GM12878 (cell line): ENCODE data around the gene MICALL1. TPM values are rescaled to one million over a fixed set of nuclear protein-coding genes. Genes with fewer than 3 reads are reported as not detected.

Experiments used
- ATAC-seq: fragments of 200-7000 bp; cut with Tn5 transposase; 3 replicates; pipeline ENCODE4 v1.9.1; 2020; ENCODE audit warnings: mild to moderate bottlenecking, moderate library complexity
- BruUV-seq: library from RNA; stranded (reverse); fragments of 400-500 nt; replicated peaks from 2 replicates; lab custom pipeline; 2021; lab: Mats Ljungman, UMichigan
- CTCF ChIA-PET: fragments of 300-600 bp; sonication (Branson Sonifier 250); formaldehyde crosslinking; extraction: SDS; loops from one replicate; lab custom pipeline; 2021; ENCODE audit warnings: inconsistent platforms; lab: Yijun Ruan, JAX
- POLR2A ChIA-PET: fragments of 350-600 bp; formaldehyde crosslinking; extraction: SDS; loops from one replicate; lab custom pipeline; 2021; ENCODE audit warnings: inconsistent platforms; lab: Charles Lee
- RAD21 ChIA-PET: fragments of 300-600 bp; sonication (Branson Sonifier 250); formaldehyde crosslinking; loops from one replicate; lab custom pipeline; 2023; ENCODE audit warnings: antibody characterized with exemption; ENCODE audit not compliant: unreplicated experiment; lab: Charles Lee
- SMC1A ChIA-PET: fragments of 300-600 bp; sonication (Branson Sonifier 250); formaldehyde crosslinking; loops from one replicate; lab custom pipeline; 2023; ENCODE audit not compliant: unreplicated experiment, uncharacterized antibody; lab: Charles Lee
- DNase-seq: peaks from one replicate; pipeline ENCODE4 v3.0.0-alpha.2; 2011; ENCODE audit warnings: low read depth, low spot score
- FAIRE-seq: peaks from 3 replicates; lab custom pipeline; 2011; peaks lifted over from hg19 to GRCh38; lab: Jason Lieb, UNC
- H2AFZ ChIP-seq: 2 replicates; pipeline ENCODE4 v1.6.0; 2011; ENCODE audit warnings: low read depth, low read length, control low read depth; ENCODE audit not compliant: control insufficient read depth
- H3K27ac ChIP-seq: 2 replicates; pipeline ENCODE4 v1.5.1; 2011; ENCODE audit warnings: control low read depth; ENCODE audit not compliant: control insufficient read depth, insufficient read depth
- H3K27me3 ChIP-seq, 2 experiments: replicated peaks in 1 of 2; 2 replicates each; pipeline versions ENCODE4 v1.6.0 to v1.6.1; 2011; ENCODE audit warnings: low read length in 1 of 2; ENCODE audit not compliant: control insufficient read depth in 2 of 2, insufficient read depth in 2 of 2
- H3K36me3 ChIP-seq, 2 experiments: 2 replicates each; pipeline ENCODE4 v1.5.1; 2011; ENCODE audit warnings: low read length in 1 of 2; ENCODE audit not compliant: control insufficient read depth in 2 of 2, insufficient read depth in 2 of 2
- H3K4me1 ChIP-seq: 2 replicates; pipeline ENCODE4 v1.6.1; 2011; ENCODE audit warnings: mild to moderate bottlenecking, low read length, moderate library complexity, mixed read lengths; ENCODE audit not compliant: control insufficient read depth, insufficient read depth
- H3K4me2 ChIP-seq: 2 replicates; pipeline ENCODE4 v1.6.0; 2011; ENCODE audit warnings: control low read depth; ENCODE audit not compliant: control insufficient read depth, insufficient read depth
- H3K4me3 ChIP-seq: fragments of 200-600 bp; sonication (generic); 2 replicates; pipeline ENCODE4 v1.5.1; 2016
- H3K79me2 ChIP-seq: 2 replicates; pipeline ENCODE4 v1.6.0; 2011; ENCODE audit warnings: low read length; ENCODE audit not compliant: control insufficient read depth, insufficient read depth
- H3K9ac ChIP-seq: 2 replicates; pipeline ENCODE4 v1.8.0; 2011; ENCODE audit warnings: low read length, control low read depth, mixed read lengths; ENCODE audit not compliant: control insufficient read depth, insufficient read depth
- H3K9me3 ChIP-seq: replicated peaks from 3 replicates; pipeline ENCODE4 v1.5.1; 2011; ENCODE audit warnings: mild to moderate bottlenecking, low read length; ENCODE audit not compliant: control insufficient read depth, insufficient read depth
- H4K20me1 ChIP-seq: 2 replicates; pipeline ENCODE4 v1.6.0; 2011; ENCODE audit not compliant: control insufficient read depth, insufficient read depth
- ATF3 ChIP-seq: IDR thresholded peaks from 2 replicates; pipeline ENCODE4 v1.6.1; 2011; ENCODE audit warnings: low read depth, mild to moderate bottlenecking, low read length, moderate library complexity, borderline replicate concordance; ENCODE audit errors: extremely low read depth
- CEBPB ChIP-seq, 2 experiments: fragments of 150-350 bp in 1 of 2; IDR thresholded peaks; 2 replicates each; pipeline ENCODE4 v1.6.1; 2012 to 2014; ENCODE audit warnings: low read depth in 2 of 2, low read length in 2 of 2, borderline replicate concordance in 1 of 2, inconsistent platforms in 1 of 2
- CTCF ChIP-seq, 3 experiments: IDR thresholded peaks in 2 of 3; conservative IDR thresholded peaks in 1 of 3; 2 replicates each; pipeline ENCODE4 v1.5.1; 2011; ENCODE audit warnings: low read depth in 3 of 3, low read length in 3 of 3, mild to moderate bottlenecking in 3 of 3, control low read depth in 2 of 3, moderate library complexity in 2 of 3, inconsistent platforms in 1 of 3, mixed read lengths in 1 of 3; ENCODE audit not compliant: control insufficient read depth in 2 of 3, insufficient read depth in 1 of 3; ENCODE audit errors: extremely low read depth in 1 of 3
- ESRRA ChIP-seq: IDR thresholded peaks from 2 replicates; pipeline ENCODE4 v1.6.1; 2012; ENCODE audit warnings: mild to moderate bottlenecking, low read length, improper control_type of control experiment
- GATAD2B ChIP-seq: fragments of 450-650 bp; conservative IDR thresholded peaks from 2 replicates; pipeline ENCODE4 v1.6.1; 2017; ENCODE audit warnings: low read depth, mild to moderate bottlenecking, moderate library complexity
- HDAC2 ChIP-seq: fragments of 200-600 bp; sonication (generic); IDR thresholded peaks from 2 replicates; pipeline ENCODE4 v1.6.1; 2017
- JUNB ChIP-seq: IDR thresholded peaks from 2 replicates; pipeline ENCODE4 v1.6.1; 2016; ENCODE audit warnings: antibody characterized with exemption, mild to moderate bottlenecking
- MEF2B ChIP-seq: fragments of 450-650 bp; IDR thresholded peaks from 2 replicates; pipeline ENCODE4 v1.6.1; 2018; ENCODE audit warnings: mild to moderate bottlenecking, moderate library complexity; ENCODE audit not compliant: partially characterized antibody, poor library complexity, severe bottlenecking
- PML ChIP-seq: IDR thresholded peaks from 2 replicates; pipeline ENCODE4 v1.6.1; 2012; ENCODE audit warnings: low read length, inconsistent platforms
- POLR2AphosphoS5 ChIP-seq: IDR thresholded peaks from 2 replicates; pipeline ENCODE4 v1.6.1; 2011; ENCODE audit warnings: mild to moderate bottlenecking, low read length, inconsistent platforms
- SMAD5 ChIP-seq: IDR thresholded peaks from 2 replicates; pipeline ENCODE4 v1.6.1; 2016; ENCODE audit warnings: antibody characterized with exemption, low read depth
- TARDBP ChIP-seq: IDR thresholded peaks from 2 replicates; pipeline ENCODE4 v1.6.1; 2016; ENCODE audit warnings: borderline replicate concordance
- USF1 ChIP-seq: IDR thresholded peaks from 2 replicates; pipeline ENCODE4 v1.6.1; 2011; ENCODE audit warnings: borderline replicate concordance, low read depth, mild to moderate bottlenecking, moderate library complexity, mixed read lengths, low read length; ENCODE audit not compliant: insufficient read depth; ENCODE audit errors: extremely low read length
- ZBTB11 ChIP-seq: fragments of 450-650 bp; formaldehyde crosslinking; IDR thresholded peaks from 2 replicates; pipeline ENCODE4 v1.5.0; 2022; ENCODE audit warnings: mild to moderate bottlenecking, missing genetic modification characterization
- ZNF274 ChIP-seq: IDR thresholded peaks from one replicate; pipeline ENCODE4 v1.8.0; 2011; ENCODE audit not compliant: insufficient read length, insufficient read depth
- ZNF384 ChIP-seq: IDR thresholded peaks from 2 replicates; pipeline ENCODE4 v1.6.1; 2012; ENCODE audit warnings: low read depth, mild to moderate bottlenecking, low read length, improper control_type of control experiment, borderline replicate concordance
- WGBS: methylation state at CpG from one replicate; pipeline ENCODE4 v1.1.6; 2016; ENCODE audit warnings: low lambda C conversion rate; ENCODE audit not compliant: insufficient replicate concordance, insufficient coverage; ENCODE audit errors: missing lambda C conversion rate; 5-methylcytosine and 5-hydroxymethylcytosine counted together
- in situ Hi-C: fragments of 300-500 bp; cut with MboI; formaldehyde crosslinking; loops from 9 replicates; pipeline ENCODE4 v1.14.3; 2018; ENCODE audit warnings: mixed read lengths
- intact Hi-C: fragments of 100-400 bp; cut with micrococcal nuclease; formaldehyde crosslinking; loops from one replicate; pipeline ENCODE4 v1.14.2; 2022; ENCODE audit not compliant: unreplicated experiment
- polyA plus RNA-seq, 11 experiments: library from polyadenylated mRNA; depleted of rRNA in 4 of 11; unstranded in 6 of 11; stranded (reverse) in 5 of 11; fragments of >200 nt; fragmentation: Nextera tagmentation in 4 of 11; fragmentation: Illumina TruSeq in 1 of 11; extraction: Ambion mirVana in 4 of 11; extraction: Trizol in 1 of 11; gene quantifications; 1 replicate in 1 of 11; 2 replicates in 10 of 11; pipeline versions ENCODE4 v1.2.1 to v1.2.3, GENCODE V29; 2011 to 2016; ENCODE audit warnings: inconsistent platforms in 2 of 11, missing spikeins in 2 of 11, low read depth in 1 of 11
- total RNA-seq, 4 experiments: library from RNA; depleted of rRNA in 3 of 4; stranded (reverse); fragments of >200 nt in 3 of 4; fragmentation: Illumina TruSeq in 1 of 4; extraction: Trizol in 1 of 4; gene quantifications; 2 replicates each; pipeline versions ENCODE4 v1.2.1 to v1.2.3, GENCODE V29; 2013 to 2021

The MICALL1 gene
- total and polyA plus RNA-seq, 10 of the 15 experiments (the other 5 are each of a cell fraction or from before 2014, with no cell fraction given), result 0.72 to 30.7 (median 7.8) TPM

- no peak for TF ChIP-seq USF1
- TF ChIP-seq HDAC2, result no peak
- TF ChIP-seq PML, result no peak
These were observed 73.7 kb downstream of the MICALL1 start (continued) for GRCh38 chr22:37979782-37980181.

- ChIA-PET CTCF (no interaction called here), RAD21 (no interaction called here), POLR2A (no interaction called here), SMC1A (no interaction called here)
- ATAC-seq (no peak), DNase-seq (no peak), FAIRE-seq (no peak)
- H2AFZ ChIP-seq, result no peak overlapping the region
- WGBS, result 71% methylated on average over 6 of the region's 6 CpGs
- no peaks in the 10 kb centered on the region for H4K20me1 ChIP-seq
- no peaks in the 10 kb centered on the region; a peak in 1 of 4 replicates for H3K36me3 ChIP-seq
- H3K4me2 ChIP-seq, result no peak overlapping the region
- intact Hi-C loops (no loop called here), in situ Hi-C loops (no loop called here)
- H3K27ac ChIP-seq, result no peak overlapping the region
- no TSS peak for BruUV-seq
- H3K9me3 ChIP-seq, result no peaks in the 10 kb centered on the region
- H3K79me2 ChIP-seq, result no peaks in the 10 kb centered on the region
- H3K27me3 ChIP-seq, result no peaks in the 10 kb centered on the region
- H3K4me1 ChIP-seq, result no peaks in the 10 kb centered on the region
- no peak overlapping the region for H3K4me3 ChIP-seq
- no peak overlapping the region for H3K9ac ChIP-seq
- TF ChIP-seq CEBPB (IDR thresholded peaks at IDR 0.05; ENCODE audit: borderline replicate concordance in 1 of 2, low read depth in 2 of 2, low read length in 2 of 2) (no peak), ATF3 (no peak), JUNB (no peak), ESRRA (no peak), CTCF (IDR thresholded peaks at IDR 0.05 in 2 of 3, conservative IDR thresholded peaks at IDR 0.05 in 1 of 3; ENCODE audit: control insufficient read depth in 2 of 3, extremely low read depth in 1 of 3, insufficient read depth in 1 of 3, low read depth in 3 of 3, low read length in 3 of 3) (no peak), POLR2AphosphoS5 (no peak), GATAD2B (no peak), ZNF384 (no peak), ZNF274 (no peak), ZBTB11 (CRISPR knock-in tag) (no peak), MEF2B (no peak), SMAD5 (no peak), TARDBP (no peak)
These were observed 75.3 kb downstream of the MICALL1 start for GRCh38 chr22:37981282-37982011.
